Kidney (tissue), 14 donors: ENCODE measurements around the gene BTBD17. TPM values are rescaled to one million over a fixed set of nuclear protein-coding genes. Genes with fewer than 3 reads are reported as not detected.

ENCODE experiments used
- DNase-seq, 5 donors: peaks; one replicate each; pipeline ENCODE4 v3.0.0-alpha.2; 2013 to 2020
- FAIRE-seq: peaks from 2 replicates; lab custom pipeline; 2012; peaks lifted over from hg19 to GRCh38; lab: Jason Lieb, UNC
- H3K27ac ChIP-seq, 2 donors: one replicate each; pipeline ENCODE4 v1.7.0; 2013; ENCODE audit warnings: low read depth in 2 of 2, low read length in 2 of 2, inconsistent platforms in 1 of 2
- H3K27me3 ChIP-seq: one replicate; pipeline ENCODE4 v1.7.1; 2013; ENCODE audit warnings: low read length, inconsistent platforms; ENCODE audit not compliant: control insufficient read depth, insufficient read depth
- H3K36me3 ChIP-seq, 3 donors: one replicate each; pipeline versions ENCODE4 v1.7.0 to v1.7.1; 2013; ENCODE audit warnings: low read length in 3 of 3, control low read depth in 1 of 3, inconsistent platforms in 1 of 3; ENCODE audit not compliant: insufficient read depth in 3 of 3, control insufficient read depth in 2 of 3
- H3K4me1 ChIP-seq, 3 donors: one replicate each; pipeline versions ENCODE4 v1.7.0 to v1.7.1; 2013; ENCODE audit warnings: low read length in 3 of 3, inconsistent platforms in 1 of 3, low read depth in 1 of 3; ENCODE audit not compliant: control insufficient read depth in 2 of 3, insufficient read depth in 2 of 3
- H3K4me3 ChIP-seq, 3 donors: one replicate each; pipeline versions ENCODE4 v1.7.0 to v1.8.1; 2013; ENCODE audit warnings: low read length in 3 of 3, control low read depth in 1 of 3, inconsistent platforms in 1 of 3
- H3K9ac ChIP-seq, 3 donors: one replicate each; pipeline versions ENCODE4 v1.7.0 to v1.7.1; 2013; ENCODE audit warnings: low read length in 3 of 3, control low read depth in 1 of 3, inconsistent platforms in 1 of 3
- H3K9me3 ChIP-seq, 3 donors: one replicate each; pipeline versions ENCODE4 v1.7.0 to v1.7.1; 2013; ENCODE audit warnings: low read length in 3 of 3, control low read depth in 1 of 3, inconsistent platforms in 1 of 3; ENCODE audit not compliant: control insufficient read depth in 2 of 3, insufficient read depth in 1 of 3
- intact Hi-C: fragments of 100-400 bp; cut with DNase I; formaldehyde crosslinking; loops from one replicate; pipeline ENCODE4 v1.11.1; 2022
- polyA plus RNA-seq: library from polyadenylated mRNA; stranded (reverse); fragments of 350-450 nt; fragmentation: Illumina TruSeq; extraction: RNeasy Lipid Tissue Mini Kit (QIAGEN cat#74804); gene quantifications from one replicate; pipeline ENCODE4 v1.2.3, GENCODE V29; 2014; ENCODE audit warnings: low read depth, low replicate concordance; ENCODE audit not compliant: insufficient read depth
- total RNA-seq: library from RNA; stranded (reverse); fragmentation: NEBNext Ultra II Directional; extraction: Animal tissue kit (Norgen Biotek cat#: 25700); gene quantifications from one replicate; pipeline ENCODE4 v1.2.1, GENCODE V29; 2021
- TF ChIP-seq, protein P1 (sequence below): IDR thresholded peaks from 3 replicates; pipeline ENCODE4 v1.5.1; 2012; ENCODE audit warnings: mild to moderate bottlenecking, moderate library complexity, borderline replicate concordance; ENCODE audit not compliant: insufficient read depth; ENCODE audit errors: extremely low read depth
- donor health status: control.
- donor health status: control.
- donor health status: control.
- donor health status: control.
- donor health status: control.
- donor health status: DM: yes; HTN: yes; CAD: no.
- donor health status: Normal renal cell carcinoma (clear cell type).

The BTBD17 gene
- total and polyA plus RNA-seq, 2 donors from 2014 or later = not detected

DNA sequence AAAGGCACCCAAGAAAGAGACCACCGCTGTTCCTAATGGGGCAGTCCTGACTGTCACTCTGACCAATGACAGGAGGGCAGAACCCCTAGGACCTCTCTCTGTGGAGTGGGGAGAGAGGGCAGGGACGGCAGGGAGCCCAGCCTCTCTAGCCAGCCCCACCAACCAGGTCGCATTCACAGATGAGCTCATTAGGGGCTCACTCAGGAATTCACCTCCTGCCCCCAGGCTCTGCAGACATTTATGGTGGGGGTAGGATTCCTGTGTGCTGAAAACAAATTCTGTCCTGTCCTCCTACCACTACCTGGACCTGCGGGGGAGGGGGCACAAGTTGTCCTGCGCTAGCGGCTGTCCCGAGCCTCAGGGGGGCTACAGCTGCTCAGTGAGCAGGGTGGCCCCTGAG is 42.5 kb upstream of the BTBD17 start:
- H3K9ac ChIP-seq = no peak overlapping the region
- no peaks in the 10 kb centered on the region for H3K36me3 ChIP-seq
- H3K27ac ChIP-seq = no peak overlapping the region
- H3K27me3 ChIP-seq = no peaks in the 10 kb centered on the region
- H3K9me3 ChIP-seq = no peaks in the 10 kb centered on the region
- peak in 1 of 5 donors; percentile 32 for DNase-seq
- H3K4me1 ChIP-seq = no peaks in the 10 kb centered on the region
- no peak for FAIRE-seq
- no peak overlapping the region for H3K4me3 ChIP-seq
- intact Hi-C loops = no loop called here
- TF ChIP-seq, protein P1, sequence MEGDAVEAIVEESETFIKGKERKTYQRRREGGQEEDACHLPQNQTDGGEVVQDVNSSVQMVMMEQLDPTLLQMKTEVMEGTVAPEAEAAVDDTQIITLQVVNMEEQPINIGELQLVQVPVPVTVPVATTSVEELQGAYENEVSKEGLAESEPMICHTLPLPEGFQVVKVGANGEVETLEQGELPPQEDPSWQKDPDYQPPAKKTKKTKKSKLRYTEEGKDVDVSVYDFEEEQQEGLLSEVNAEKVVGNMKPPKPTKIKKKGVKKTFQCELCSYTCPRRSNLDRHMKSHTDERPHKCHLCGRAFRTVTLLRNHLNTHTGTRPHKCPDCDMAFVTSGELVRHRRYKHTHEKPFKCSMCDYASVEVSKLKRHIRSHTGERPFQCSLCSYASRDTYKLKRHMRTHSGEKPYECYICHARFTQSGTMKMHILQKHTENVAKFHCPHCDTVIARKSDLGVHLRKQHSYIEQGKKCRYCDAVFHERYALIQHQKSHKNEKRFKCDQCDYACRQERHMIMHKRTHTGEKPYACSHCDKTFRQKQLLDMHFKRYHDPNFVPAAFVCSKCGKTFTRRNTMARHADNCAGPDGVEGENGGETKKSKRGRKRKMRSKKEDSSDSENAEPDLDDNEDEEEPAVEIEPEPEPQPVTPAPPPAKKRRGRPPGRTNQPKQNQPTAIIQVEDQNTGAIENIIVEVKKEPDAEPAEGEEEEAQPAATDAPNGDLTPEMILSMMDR = no peak

DNA sequence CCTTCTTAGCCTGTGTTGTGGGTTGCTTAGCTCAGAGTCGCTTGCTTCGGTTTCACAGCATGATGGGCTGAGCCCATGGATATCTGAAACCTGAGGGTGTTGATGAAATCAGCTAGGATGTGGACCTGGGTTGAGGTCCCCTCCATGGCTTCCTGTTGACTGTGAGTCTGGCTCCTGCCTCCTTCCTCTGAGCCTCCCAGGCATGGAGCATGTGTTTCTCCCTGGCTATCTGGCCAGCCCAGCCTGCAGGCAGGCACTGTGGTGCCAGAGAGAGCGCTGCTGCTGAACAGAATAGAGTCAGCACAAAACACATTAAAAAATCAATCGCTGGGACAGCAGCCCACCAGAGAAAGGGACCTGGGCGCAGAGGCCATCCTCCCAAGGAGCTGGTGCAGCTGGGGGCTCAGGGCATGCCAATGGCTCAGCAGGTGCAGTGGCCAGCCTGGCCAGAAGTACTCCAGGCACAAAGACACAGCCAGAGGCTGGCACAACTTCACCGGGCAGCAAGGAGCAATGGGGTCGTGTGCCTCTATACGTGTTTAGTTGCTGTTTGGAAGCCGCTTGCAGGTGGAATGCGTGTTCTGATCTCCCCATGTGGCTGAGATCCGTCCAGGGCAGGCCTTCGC is 42.0 kb upstream of the BTBD17 start:
- H3K36me3 ChIP-seq = no peaks in the 10 kb centered on the region
- no peak overlapping the region for H3K27ac ChIP-seq
- no peak overlapping the region for H3K9ac ChIP-seq
- DNase-seq (no peak), FAIRE-seq (no peak)
- no peak overlapping the region for H3K4me3 ChIP-seq
- no peaks in the 10 kb centered on the region for H3K9me3 ChIP-seq
- no peaks in the 10 kb centered on the region for H3K4me1 ChIP-seq
- no peaks in the 10 kb centered on the region for H3K27me3 ChIP-seq
- TF ChIP-seq, protein P1 = no peak
- intact Hi-C loops = no loop called here

DNA sequence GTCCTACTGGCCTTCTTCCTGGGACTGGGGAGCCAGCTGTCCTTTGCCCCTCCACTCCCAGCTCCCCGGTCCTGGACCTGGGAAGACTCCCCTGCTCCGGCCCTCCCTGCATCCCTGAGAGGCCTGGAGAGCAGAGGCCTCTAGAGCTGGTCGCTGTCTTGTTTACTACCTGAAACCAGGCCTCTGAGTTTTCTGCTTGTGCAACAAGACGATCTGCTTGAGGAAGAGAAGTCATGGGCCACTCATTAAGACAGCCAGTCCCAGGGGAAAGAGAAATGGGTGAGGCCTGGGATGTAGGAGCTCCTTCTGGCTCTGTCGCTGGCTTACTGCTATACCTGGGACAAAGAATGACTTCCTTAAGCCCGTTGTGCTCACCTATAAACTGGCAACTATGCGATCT is 40.4 kb upstream of the BTBD17 start:
- intact Hi-C loops = no loop called here
- TF ChIP-seq, protein P1 = no peak
- no peak overlapping the region for H3K4me3 ChIP-seq
- no peaks in the 10 kb centered on the region for H3K36me3 ChIP-seq
- no peaks in the 10 kb centered on the region for H3K4me1 ChIP-seq
- no peak overlapping the region for H3K27ac ChIP-seq
- FAIRE-seq = no peak
- no peak overlapping the region for H3K9ac ChIP-seq
- H3K27me3 ChIP-seq = no peaks in the 10 kb centered on the region
- H3K9me3 ChIP-seq = no peaks in the 10 kb centered on the region
- DNase-seq = no peak

DNA sequence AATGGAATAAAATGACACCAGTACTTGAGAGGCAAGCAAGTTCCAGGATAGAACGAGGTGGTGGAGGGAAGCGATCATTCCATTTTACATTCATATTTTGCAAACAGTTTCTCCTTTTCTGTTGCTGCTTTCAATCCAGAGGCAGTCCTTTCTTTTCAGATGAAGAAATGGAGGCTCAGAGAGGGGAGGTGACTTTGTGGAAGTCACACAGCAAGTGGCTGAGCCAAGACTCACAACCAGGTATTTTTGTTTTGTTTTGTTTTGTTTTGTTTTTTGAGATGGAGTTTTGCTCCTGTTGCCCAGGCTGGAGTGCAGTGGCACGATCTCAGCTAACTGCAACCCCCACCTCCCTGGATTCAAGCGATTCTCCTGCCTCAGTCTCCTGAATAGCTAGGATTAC is 34.9 kb upstream of the BTBD17 start:
- intact Hi-C loops = no loop called here
- H3K36me3 ChIP-seq = no peaks in the 10 kb centered on the region

More for the DNA sequence above, 34.9 kb upstream of the BTBD17 start:
- no peak for FAIRE-seq
- Histone ChIP-seq H3K9me3 (no peaks in the 10 kb centered on the region), H3K27me3 (no peaks in the 10 kb centered on the region), H3K9ac (no peak overlapping the region), H3K4me3 (no peak overlapping the region), H3K27ac (no peak overlapping the region), H3K4me1 (no peaks in the 10 kb centered on the region)
- TF ChIP-seq, protein P1 = no peak
- DNase-seq = no peak
